ENCODE measurements around the gene ZNF366. TPM values are rescaled to one million over a fixed set of nuclear protein-coding genes. Genes with fewer than 3 reads are reported as not detected.

Gene ZNF366
- total RNA-seq, 6 experiments from 2014 or later = 0.77 to 2.3 (median 1.2) TPM

DNA sequence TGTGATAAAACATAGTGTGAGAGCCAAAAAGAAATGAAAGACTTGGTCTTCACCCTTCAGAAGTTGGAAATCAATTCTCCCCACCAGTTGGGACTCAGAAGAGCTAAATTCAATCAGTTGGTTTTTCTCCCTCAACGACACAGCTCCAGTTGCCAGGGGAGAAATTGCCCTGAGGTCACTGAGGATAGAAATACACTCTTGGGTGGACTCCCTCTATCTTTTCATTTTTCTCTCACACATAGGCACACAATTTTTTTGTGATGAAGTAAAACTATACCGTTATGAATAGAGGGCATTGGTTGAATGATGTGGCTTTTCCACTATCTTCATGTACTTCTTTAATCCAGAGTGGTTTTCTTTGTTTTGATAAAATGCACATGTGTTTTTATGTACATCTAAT, 80.2 kb downstream of the ZNF366 start:
- TF ChIP-seq, protein P1, sequence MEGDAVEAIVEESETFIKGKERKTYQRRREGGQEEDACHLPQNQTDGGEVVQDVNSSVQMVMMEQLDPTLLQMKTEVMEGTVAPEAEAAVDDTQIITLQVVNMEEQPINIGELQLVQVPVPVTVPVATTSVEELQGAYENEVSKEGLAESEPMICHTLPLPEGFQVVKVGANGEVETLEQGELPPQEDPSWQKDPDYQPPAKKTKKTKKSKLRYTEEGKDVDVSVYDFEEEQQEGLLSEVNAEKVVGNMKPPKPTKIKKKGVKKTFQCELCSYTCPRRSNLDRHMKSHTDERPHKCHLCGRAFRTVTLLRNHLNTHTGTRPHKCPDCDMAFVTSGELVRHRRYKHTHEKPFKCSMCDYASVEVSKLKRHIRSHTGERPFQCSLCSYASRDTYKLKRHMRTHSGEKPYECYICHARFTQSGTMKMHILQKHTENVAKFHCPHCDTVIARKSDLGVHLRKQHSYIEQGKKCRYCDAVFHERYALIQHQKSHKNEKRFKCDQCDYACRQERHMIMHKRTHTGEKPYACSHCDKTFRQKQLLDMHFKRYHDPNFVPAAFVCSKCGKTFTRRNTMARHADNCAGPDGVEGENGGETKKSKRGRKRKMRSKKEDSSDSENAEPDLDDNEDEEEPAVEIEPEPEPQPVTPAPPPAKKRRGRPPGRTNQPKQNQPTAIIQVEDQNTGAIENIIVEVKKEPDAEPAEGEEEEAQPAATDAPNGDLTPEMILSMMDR (IDR thresholded peaks at IDR 0.05) = no peak
- no peak for TF ChIP-seq POLR2A (IDR thresholded peaks at IDR 0.05)
- no peak for DNase-seq
- intact Hi-C loops (cut with DNase I) = no loop called here

DNA sequence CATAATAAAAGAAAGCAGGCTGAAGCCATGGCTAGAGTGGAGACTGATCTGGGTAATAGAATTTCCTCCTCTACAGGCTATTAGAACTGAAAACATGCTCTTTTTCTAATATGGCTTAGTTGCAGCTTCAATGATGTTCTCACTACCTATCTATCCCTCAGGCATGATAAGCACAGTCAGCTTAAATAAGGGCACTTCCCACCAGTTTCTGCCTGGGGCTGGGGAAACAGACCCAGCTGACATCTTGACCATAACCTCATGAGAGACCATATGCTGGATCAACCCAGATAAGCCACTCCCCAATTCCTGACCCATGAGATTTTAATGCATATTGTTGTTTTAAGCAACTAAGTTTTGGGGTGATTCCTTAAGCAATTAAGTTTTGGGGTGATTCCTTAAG, 81.2 kb downstream of the ZNF366 start:
- no peaks in the 10 kb centered on the region for H3K27me3 ChIP-seq
- H3K4me3 ChIP-seq = no peak overlapping the region
- no peak overlapping the region for H3K27ac ChIP-seq
- DNase-seq (no peak), ATAC-seq (no peak)
- H3K4me1 ChIP-seq = no peaks in the 10 kb centered on the region
- TF ChIP-seq POLR2A (IDR thresholded peaks at IDR 0.05) = no peak
- TF ChIP-seq, protein P1 (IDR thresholded peaks at IDR 0.05) = no peak
- no peaks in the 10 kb centered on the region for H3K9me3 ChIP-seq
- no peaks in the 10 kb centered on the region for H3K36me3 ChIP-seq
- intact Hi-C loops (cut with DNase I) = no loop called here

More for the DNA sequence above, 80.2 kb downstream of the ZNF366 start:
- 66% methylated on average over 2 of the region's 2 CpGs for WGBS (ENCODE audit: insufficient coverage, low coverage, low lambda C conversion rate, missing lambda C conversion rate)
- Histone ChIP-seq H3K4me3 (no peak overlapping the region), H3K27me3 (no peaks in the 10 kb centered on the region), H3K4me1 (no peaks in the 10 kb centered on the region), H3K27ac (no peak overlapping the region), H3K9me3 (no peaks in the 10 kb centered on the region), H3K36me3 (no peaks in the 10 kb centered on the region)
- ATAC-seq = no peak

GRCh38 chr5:72418271-72418670, 88.9 kb downstream of the ZNF366 start:
- Histone ChIP-seq H3K27ac (no peak overlapping the region), H3K4me3 (no peak overlapping the region), H3K27me3 (no peaks in the 10 kb centered on the region), H3K36me3 (no peaks in the 10 kb centered on the region), H3K4me1 (no peaks in the 10 kb centered on the region), H3K9me3 (no peaks in the 10 kb centered on the region)
- intact Hi-C loops (cut with DNase I) = no loop called here
- ATAC-seq (no peak), DNase-seq (no peak)
- TF ChIP-seq POLR2A (IDR thresholded peaks at IDR 0.05) = no peak
- TF ChIP-seq, protein P1 (IDR thresholded peaks at IDR 0.05) = no peak
- WGBS (ENCODE audit: insufficient coverage, low coverage, low lambda C conversion rate, missing lambda C conversion rate) = 100% methylated on average over 3 of the region's 9 CpGs

GRCh38 chr5:72417333-72418062, 89.7 kb downstream of the ZNF366 start:
- TF ChIP-seq POLR2A (IDR thresholded peaks at IDR 0.05) = no peak
- TF ChIP-seq, protein P1 (IDR thresholded peaks at IDR 0.05) = no peak
- H3K36me3 ChIP-seq = no peaks in the 10 kb centered on the region
- intact Hi-C loops (cut with DNase I) = no loop called here
- no peaks in the 10 kb centered on the region for H3K4me1 ChIP-seq
- WGBS (ENCODE audit: insufficient coverage, low coverage, low lambda C conversion rate, missing lambda C conversion rate) = 92% methylated on average over 12 of the region's 48 CpGs
- no peak overlapping the region for H3K27ac ChIP-seq
- H3K9me3 ChIP-seq = no peaks in the 10 kb centered on the region
- DNase-seq (no peak), ATAC-seq (peak in 1 of 4 donors; percentile 32)
- H3K4me3 ChIP-seq = no peak overlapping the region
- no peaks in the 10 kb centered on the region for H3K27me3 ChIP-seq

Measured in right lobe of liver (tissue), 6 donors.